Hepatocyte (in vitro differentiated cells): Measurements from ENCODE around the gene GPC3. TPM values are rescaled to one million over a fixed set of nuclear protein-coding genes. Genes with fewer than 3 reads are reported as not detected.

Experiments used
- DNase-seq: peaks from one replicate; pipeline ENCODE4 v3.0.0-alpha.2; 2016; ENCODE audit warnings: low spot score
- H2AFZ ChIP-seq: fragments of 200-600 bp; sonication (generic); 2 replicates; pipeline ENCODE4 v1.6.0; 2016; ENCODE audit warnings: antibody characterized with exemption, mild to moderate bottlenecking
- H3K27ac ChIP-seq: fragments of 200-600 bp; sonication (generic); 2 replicates; pipeline ENCODE4 v1.5.1; 2016; ENCODE audit warnings: mild to moderate bottlenecking
- H3K27me3 ChIP-seq: fragments of 200-600 bp; sonication (generic); 2 replicates; pipeline ENCODE4 v1.6.1; 2016
- H3K36me3 ChIP-seq: fragments of 200-600 bp; sonication (generic); replicated peaks from 2 replicates; pipeline ENCODE4 v1.5.1; 2016; ENCODE audit warnings: low read depth; ENCODE audit not compliant: insufficient read depth
- H3K4me1 ChIP-seq: fragments of 200-600 bp; sonication (generic); 2 replicates; pipeline ENCODE4 v1.5.1; 2016; ENCODE audit warnings: mild to moderate bottlenecking, moderate library complexity; ENCODE audit not compliant: insufficient read depth
- H3K4me2 ChIP-seq: fragments of 200-600 bp; sonication (generic); 2 replicates; pipeline ENCODE4 v1.6.0; 2016
- H3K4me3 ChIP-seq: fragments of 200-600 bp; sonication (generic); 2 replicates; pipeline ENCODE4 v1.5.1; 2016; ENCODE audit warnings: mild to moderate bottlenecking
- H3K79me2 ChIP-seq: fragments of 200-600 bp; sonication (generic); 2 replicates; pipeline ENCODE4 v1.6.0; 2017; ENCODE audit warnings: mild to moderate bottlenecking
- H3K9me2 ChIP-seq: fragments of 200-600 bp; sonication (generic); replicated peaks from 2 replicates; pipeline ENCODE4 v1.6.0; 2017; ENCODE audit warnings: mild to moderate bottlenecking; ENCODE audit not compliant: insufficient read depth
- H3K9me3 ChIP-seq: fragments of 200-600 bp; sonication (generic); 2 replicates; pipeline ENCODE4 v1.5.1; 2016; ENCODE audit warnings: low read depth, mild to moderate bottlenecking
- H4K20me1 ChIP-seq: fragments of 200-600 bp; sonication (generic); 2 replicates; pipeline ENCODE4 v1.6.0; 2016; ENCODE audit warnings: mild to moderate bottlenecking; ENCODE audit not compliant: insufficient read depth, poor library complexity, severe bottlenecking
- CTCF ChIP-seq: fragments of 200-600 bp; sonication (generic); IDR thresholded peaks from 2 replicates; pipeline ENCODE4 v1.5.1; 2016; ENCODE audit warnings: antibody characterized with exemption, mild to moderate bottlenecking; ENCODE audit not compliant: poor library complexity
- EZH2 ChIP-seq: fragments of 200-600 bp; sonication (generic); IDR thresholded peaks from 2 replicates; pipeline ENCODE4 v1.6.1; 2016; ENCODE audit warnings: antibody characterized with exemption, mild to moderate bottlenecking, borderline replicate concordance
- EZH2phosphoT487 ChIP-seq: fragments of 200-600 bp; sonication (generic); IDR thresholded peaks from one replicate; pipeline ENCODE4 v1.6.1; 2018; ENCODE audit warnings: antibody characterized with exemption, mild to moderate bottlenecking, low read depth, moderate library complexity; ENCODE audit not compliant: unreplicated experiment, severe bottlenecking
- WGBS: methylation state at CpG from one replicate; pipeline ENCODE4 v1.1.6; 2016; ENCODE audit warnings: low lambda C conversion rate; ENCODE audit errors: missing lambda C conversion rate; 5-methylcytosine and 5-hydroxymethylcytosine counted together
- polyA plus RNA-seq: library from polyadenylated mRNA; unstranded; fragments of >200 nt; fragmentation: Nextera tagmentation; extraction: Ambion mirVana; gene quantifications from 2 replicates; pipeline ENCODE4 v1.2.1, GENCODE V29; 2016
- total RNA-seq: library from RNA; depleted of rRNA; stranded (reverse); fragments of >200 nt; gene quantifications from 2 replicates; pipeline ENCODE4 v1.2.3, GENCODE V29; 2014

Gene GPC3
- total and polyA plus RNA-seq, 2 experiments from 2014 or later = 789 to 860 TPM

DNA sequence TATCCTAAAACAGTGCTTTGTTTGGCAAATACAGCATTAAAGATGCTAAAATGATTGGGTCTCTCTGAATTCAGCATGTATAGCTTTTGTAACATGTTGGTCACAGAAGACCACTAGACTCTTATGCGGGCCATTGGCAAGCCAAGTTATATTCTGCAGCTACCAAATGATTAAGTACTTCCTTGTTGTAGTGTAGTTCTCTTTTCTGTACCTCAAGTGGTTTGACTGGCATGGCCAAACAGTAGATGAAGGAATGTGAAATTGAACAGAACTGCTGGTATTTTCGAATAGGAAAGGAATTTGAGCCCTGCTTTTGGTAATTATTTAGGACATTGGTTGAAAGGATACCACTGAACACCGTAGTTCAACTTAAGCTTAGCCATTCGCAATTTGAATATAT, 376.2 kb downstream of the GPC3 start:
- Histone ChIP-seq H3K4me2 (no peak overlapping the region), H3K4me3 (no peak overlapping the region)

DNA sequence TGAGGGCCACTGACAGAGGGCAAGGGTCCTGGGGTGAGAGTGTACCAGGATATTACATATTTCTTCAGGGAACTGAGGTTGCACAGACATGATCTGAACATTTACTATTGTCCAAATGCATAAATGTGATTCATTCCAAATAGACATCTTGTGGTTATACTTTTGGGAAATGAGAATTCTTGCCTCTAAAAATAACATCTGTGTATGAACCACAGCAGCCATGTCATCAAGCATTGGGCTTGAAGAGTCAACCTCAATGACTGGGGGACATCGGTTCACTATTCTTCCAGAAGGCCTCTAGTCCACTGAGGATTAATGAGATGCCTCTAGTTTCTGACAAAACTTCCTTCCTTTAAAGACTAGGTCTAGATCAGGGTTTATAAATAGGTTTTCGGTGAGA, 377.0 kb downstream of the GPC3 start:
- Histone ChIP-seq H3K27ac (no peak overlapping the region), H3K4me2 (no peak overlapping the region)
- WGBS = 79% methylated on average over 2 of the region's 2 CpGs

More for the DNA sequence above, 376.2 kb downstream of the GPC3 start:
- no peaks in the 10 kb centered on the region for H3K79me2 ChIP-seq
- H3K4me1 ChIP-seq = no peaks in the 10 kb centered on the region
- no peak for DNase-seq
- H3K27ac ChIP-seq = no peak overlapping the region
- H3K9me2 ChIP-seq = no peaks in the 10 kb centered on the region
- H3K27me3 ChIP-seq = no peaks in the 10 kb centered on the region
- WGBS = 67% methylated on average over 4 of the region's 4 CpGs
- no peaks in the 10 kb centered on the region for H4K20me1 ChIP-seq
- no peaks in the 10 kb centered on the region for H3K9me3 ChIP-seq
- TF ChIP-seq EZH2 = no peak
- no peak for TF ChIP-seq CTCF
- H3K36me3 ChIP-seq = no peaks in the 10 kb centered on the region
- no peak overlapping the region for H2AFZ ChIP-seq

DNA sequence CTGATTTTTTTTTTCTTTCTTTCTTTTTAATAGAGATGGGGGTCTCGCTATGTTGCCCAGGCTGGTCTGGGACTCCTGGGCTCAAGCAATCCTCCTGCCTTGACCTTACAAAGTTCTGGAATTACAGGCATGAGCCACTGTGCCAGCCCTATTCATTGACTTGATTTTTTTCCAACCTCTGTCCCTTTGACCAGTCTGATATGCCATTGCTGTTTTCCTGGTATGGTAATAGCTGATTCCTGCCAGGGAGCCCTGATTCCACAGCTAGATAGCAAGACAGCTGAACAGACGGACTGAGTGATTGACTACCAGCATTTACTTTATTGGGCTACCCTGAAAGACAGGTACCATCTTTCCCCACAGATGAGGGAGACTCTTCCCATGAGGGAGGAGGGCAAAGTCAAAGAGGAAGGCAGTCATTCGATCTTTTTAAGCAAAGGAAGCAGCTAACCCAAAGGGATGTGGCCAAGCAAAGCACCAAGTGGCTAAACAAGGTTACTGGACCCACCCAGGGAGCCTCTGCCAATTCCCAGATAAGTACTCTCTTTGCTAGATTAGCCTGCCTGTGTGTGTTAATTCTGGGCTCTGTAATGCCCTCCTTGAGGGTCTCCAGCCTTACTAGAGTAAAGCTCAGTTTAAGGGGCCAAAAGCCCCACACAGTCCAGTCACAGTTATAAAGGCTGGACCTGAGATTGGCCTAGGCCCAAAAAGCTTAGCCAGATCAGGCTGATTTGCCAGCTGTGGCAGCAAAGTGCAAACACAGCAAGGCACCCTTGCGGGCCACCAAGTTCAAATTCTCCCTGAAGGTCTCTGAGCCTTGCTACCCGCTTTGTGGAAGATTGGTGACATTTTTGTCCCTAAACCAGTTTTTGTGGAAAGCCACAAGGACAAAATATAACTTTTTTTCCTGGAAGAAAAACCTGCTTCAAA, 377.7 kb downstream of the GPC3 start:
- Histone ChIP-seq H3K4me3 (no peak overlapping the region), H3K9me3 (no peaks in the 10 kb centered on the region), H3K4me1 (no peaks in the 10 kb centered on the region), H3K36me3 (no peaks in the 10 kb centered on the region), H3K9me2 (no peaks in the 10 kb centered on the region), H3K4me2 (no peak overlapping the region), H3K27me3 (no peaks in the 10 kb centered on the region), H4K20me1 (no peaks in the 10 kb centered on the region), H3K27ac (no peak overlapping the region), H2AFZ (no peak overlapping the region), H3K79me2 (no peaks in the 10 kb centered on the region)
- TF ChIP-seq EZH2phosphoT487 (no peak), CTCF (no peak), EZH2 (no peak)
- 72% methylated on average over 5 of the region's 5 CpGs for WGBS
- DNase-seq = no peak

More for the DNA sequence above, 377.0 kb downstream of the GPC3 start:
- H3K79me2 ChIP-seq = no peaks in the 10 kb centered on the region
- H3K9me3 ChIP-seq = no peaks in the 10 kb centered on the region
- no peak overlapping the region for H2AFZ ChIP-seq
- no peaks in the 10 kb centered on the region for H3K36me3 ChIP-seq
- no peaks in the 10 kb centered on the region for H4K20me1 ChIP-seq
- no peaks in the 10 kb centered on the region for H3K27me3 ChIP-seq
- no peak for DNase-seq
- no peak overlapping the region for H3K4me3 ChIP-seq
- no peak for TF ChIP-seq EZH2phosphoT487
- TF ChIP-seq CTCF = no peak
- no peak for TF ChIP-seq EZH2
- no peaks in the 10 kb centered on the region for H3K4me1 ChIP-seq
- no peaks in the 10 kb centered on the region for H3K9me2 ChIP-seq
